ENCODE results near the gene SPRYD3.

- TF ChIP-seq CTCF (conservative IDR thresholded peaks at IDR 0.05) = peak; percentile 67
- no peak for TF ChIP-seq ZFX (IDR thresholded peaks at IDR 0.05)
Observed at GRCh38 chr12:53061404-53062010, 17.7 kb downstream of the SPRYD3 start.

Data from C4-2B (cell line).